T-helper 2 cell treated with Interferon-gamma antibody and Interleukin-4, amounts not matched to agents 5 μg/mL and 100 μg/mL, for 36 hours (primary cell): ENCODE results near the gene NUTM2F.
"Not testable (repeated sequence)": the region's sequence is repeated elsewhere in the genome, so short reads cannot be mapped to it uniquely, and the experiment has no call there.

ENCODE experiments used
- DNase-seq: peaks from one replicate; pipeline ENCODE4 v3.0.0; 2021; ENCODE audit warnings: low spot score
- H3K27ac Mint-ChIP-seq: one replicate; pipeline ENCODE4 v1.8.0; 2021; ENCODE audit warnings: mild to moderate bottlenecking, mixed read lengths
- H3K27me3 Mint-ChIP-seq: one replicate; pipeline ENCODE4 v1.8.0; 2021; ENCODE audit warnings: low read depth, mixed read lengths
- H3K36me3 Mint-ChIP-seq: one replicate; pipeline ENCODE4 v1.8.0; 2021; ENCODE audit warnings: low read depth, mixed read lengths
- H3K4me1 Mint-ChIP-seq: one replicate; pipeline ENCODE4 v1.8.0; 2021; ENCODE audit warnings: low read depth, mixed read lengths
- H3K4me3 Mint-ChIP-seq: one replicate; pipeline ENCODE4 v1.8.0; 2022; ENCODE audit warnings: mild to moderate bottlenecking, moderate library complexity, mixed read lengths
- H3K9me3 Mint-ChIP-seq: one replicate; pipeline ENCODE4 v1.8.0; 2021; ENCODE audit warnings: mixed read lengths

NUTM2F gene

GRCh38 chr9:94287877-94288513, 40.4 kb downstream of the NUTM2F start:
- Mint-ChIP-seq H3K9me3 (peaks cover 5% of the 10 kb centered on the region), H3K27me3 (no peaks in the 10 kb centered on the region), H3K4me3 (no peak overlapping the region), H3K4me1 (no peaks in the 10 kb centered on the region), H3K36me3 (peaks cover 30% of the 10 kb centered on the region), H3K27ac (no peak overlapping the region)
- DNase-seq: no peak

- Mint-ChIP-seq H3K36me3 (peaks cover 36% of the 10 kb centered on the region), H3K4me3 (no peak overlapping the region), H3K9me3 (peaks cover 6% of the 10 kb centered on the region), H3K27ac (no peak overlapping the region), H3K4me1 (no peaks in the 10 kb centered on the region), H3K27me3 (no peaks in the 10 kb centered on the region)
- no peak for DNase-seq
Measured at GRCh38 chr9:94286116-94286515, 42.3 kb downstream of the NUTM2F start.

- no peak overlapping the region for H3K4me3 Mint-ChIP-seq
- H3K27me3 Mint-ChIP-seq: no peaks in the 10 kb centered on the region
- H3K36me3 Mint-ChIP-seq: peaks cover 61% of the 10 kb centered on the region
- H3K9me3 Mint-ChIP-seq: peaks cover 28% of the 10 kb centered on the region
- no peak overlapping the region for H3K27ac Mint-ChIP-seq
- no peak for DNase-seq
- H3K4me1 Mint-ChIP-seq: peaks cover 3% of the 10 kb centered on the region
Measured at GRCh38 chr9:94281101-94281500, 47.3 kb downstream of the NUTM2F start.

DNA sequence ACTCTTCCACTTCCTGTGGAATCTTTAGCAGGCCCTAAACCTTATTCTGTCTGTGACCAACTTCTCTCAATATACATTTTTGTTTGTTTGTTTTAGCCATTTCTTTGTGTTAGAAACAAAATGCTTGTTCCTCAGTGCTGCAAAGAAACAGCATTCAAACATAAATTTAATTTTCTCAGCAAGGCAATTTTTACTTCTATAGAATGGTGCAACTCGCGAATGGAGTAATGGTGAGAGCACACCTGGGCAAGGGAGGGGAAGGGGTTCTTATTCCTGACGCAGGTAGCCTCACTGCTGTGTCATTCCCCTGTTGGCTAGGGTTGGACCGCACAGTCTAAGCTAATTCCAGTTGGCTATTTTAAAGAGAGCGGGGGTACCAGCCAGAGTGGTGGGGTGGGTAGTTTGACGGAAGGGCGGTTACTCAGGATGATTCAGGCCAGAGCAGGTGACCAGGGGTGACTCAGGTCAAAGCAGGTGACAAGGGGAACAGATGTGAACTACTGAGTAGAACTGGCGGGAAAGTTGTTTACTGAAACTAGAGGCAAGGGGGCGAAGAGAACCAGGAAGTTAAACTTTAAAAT, 47.9 kb downstream of the NUTM2F start:
- H3K27me3 Mint-ChIP-seq: no peaks in the 10 kb centered on the region
- no peak overlapping the region for H3K4me3 Mint-ChIP-seq
- no peak for DNase-seq
- H3K36me3 Mint-ChIP-seq: peaks cover 61% of the 10 kb centered on the region
- H3K9me3 Mint-ChIP-seq: peaks cover 28% of the 10 kb centered on the region
- peaks cover 3% of the 10 kb centered on the region for H3K4me1 Mint-ChIP-seq
- peak overlapping the region; percentile 18 for H3K27ac Mint-ChIP-seq

DNA sequence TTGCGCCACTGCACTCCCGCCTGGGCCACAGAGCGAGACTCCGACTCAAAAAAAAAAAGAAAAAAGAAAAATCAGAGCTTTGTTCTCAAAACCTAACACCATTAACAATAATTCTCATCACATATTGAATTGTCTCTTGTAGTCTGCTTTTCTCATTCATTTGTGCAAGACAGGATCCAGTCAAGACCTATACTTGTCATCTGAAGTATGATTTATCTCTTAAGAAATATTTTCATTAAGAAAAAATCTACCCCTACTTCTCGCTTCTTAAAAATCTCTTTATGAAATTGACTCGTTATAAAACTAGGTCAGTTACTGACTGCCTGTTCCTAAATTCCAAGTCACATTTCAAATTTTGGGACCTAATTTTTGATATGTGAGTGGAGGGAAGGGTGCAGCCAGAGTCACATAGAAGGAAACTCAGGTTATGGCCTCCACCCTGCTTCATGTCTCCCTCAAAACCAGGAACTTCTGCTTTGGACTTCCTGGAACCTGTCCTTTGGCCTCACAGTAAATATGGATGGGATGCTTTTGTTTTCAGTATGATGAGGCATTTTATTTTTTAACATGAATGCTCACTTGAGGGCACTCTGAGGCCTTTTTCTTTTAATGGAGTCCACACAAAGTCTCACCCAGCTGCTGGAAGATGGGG, 50.4 kb downstream of the NUTM2F start:
- Mint-ChIP-seq H3K9me3 (peaks cover 29% of the 10 kb centered on the region), H3K27me3 (no peaks in the 10 kb centered on the region), H3K27ac (no peak overlapping the region), H3K4me1 (peaks cover 3% of the 10 kb centered on the region), H3K4me3 (no peak overlapping the region), H3K36me3 (peaks cover 64% of the 10 kb centered on the region)
- no peak for DNase-seq

- peaks cover 28% of the 10 kb centered on the region for H3K9me3 Mint-ChIP-seq
- not testable (repeated sequence) for H3K27me3 Mint-ChIP-seq, H3K27ac Mint-ChIP-seq, DNase-seq, H3K4me3 Mint-ChIP-seq, H3K4me1 Mint-ChIP-seq
- peaks cover 57% of the 10 kb centered on the region for H3K36me3 Mint-ChIP-seq
Measured at GRCh38 chr9:94277029-94277428, 51.4 kb downstream of the NUTM2F start.

GRCh38 chr9:94270009-94270408, 58.4 kb downstream of the NUTM2F start:
- Mint-ChIP-seq H3K27ac (no peak overlapping the region), H3K27me3 (no peaks in the 10 kb centered on the region), H3K9me3 (peaks cover 15% of the 10 kb centered on the region), H3K4me1 (peaks cover 1% of the 10 kb centered on the region), H3K4me3 (no peak overlapping the region), H3K36me3 (peaks cover 29% of the 10 kb centered on the region)
- no peak for DNase-seq

DNA sequence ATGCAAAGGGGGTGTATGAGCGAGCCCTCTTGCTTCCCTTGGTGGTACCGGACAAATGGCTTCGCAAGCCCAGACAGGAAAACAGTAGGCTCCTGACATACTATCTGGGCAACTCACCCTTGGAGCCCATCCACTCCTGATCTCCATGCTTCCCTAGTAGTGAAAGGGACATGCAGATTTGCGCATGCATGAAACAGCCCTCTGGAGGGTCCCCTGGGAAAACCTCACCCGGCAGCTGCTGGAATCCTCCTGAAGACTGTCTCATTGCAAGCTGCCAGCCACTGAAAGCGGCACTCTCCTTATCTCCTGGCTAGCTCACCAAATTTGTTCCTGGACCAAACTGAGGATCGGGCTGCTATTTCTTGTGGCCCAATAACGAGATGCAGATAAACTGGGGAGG, 59.2 kb downstream of the NUTM2F start:
- Mint-ChIP-seq H3K27ac (no peak overlapping the region), H3K4me1 (peaks cover 1% of the 10 kb centered on the region), H3K4me3 (no peak overlapping the region), H3K36me3 (peaks cover 31% of the 10 kb centered on the region), H3K9me3 (peaks cover 22% of the 10 kb centered on the region), H3K27me3 (no peaks in the 10 kb centered on the region)
- DNase-seq: no peak
